ENCODE measurements around the gene PPTC7.
"Not testable (repeated sequence)": the region's sequence is repeated elsewhere in the genome, so short reads cannot be mapped to it uniquely, and the experiment has no call there.

The PPTC7 gene

DNA sequence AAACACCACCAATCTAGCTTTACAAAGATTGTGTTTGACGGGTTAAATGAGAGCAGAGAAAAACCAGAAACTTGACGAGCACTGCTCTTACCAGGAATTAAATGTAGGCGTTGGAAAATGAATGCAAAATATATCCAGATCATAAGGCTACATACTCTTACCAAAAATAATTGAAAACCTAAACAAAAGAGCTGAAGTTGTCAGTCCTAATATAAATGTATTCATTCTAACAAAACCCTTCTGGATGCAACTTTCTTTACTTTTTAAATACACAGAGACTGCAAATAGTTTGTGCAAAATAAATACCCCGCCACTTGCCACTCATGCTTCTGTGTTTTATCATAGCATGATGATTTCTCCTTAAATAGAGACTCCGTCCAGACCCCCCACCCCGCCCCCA is 48.3 kb downstream of the PPTC7 start:
- DNase-seq (ENCODE audit: low read depth) = no peak

DNA sequence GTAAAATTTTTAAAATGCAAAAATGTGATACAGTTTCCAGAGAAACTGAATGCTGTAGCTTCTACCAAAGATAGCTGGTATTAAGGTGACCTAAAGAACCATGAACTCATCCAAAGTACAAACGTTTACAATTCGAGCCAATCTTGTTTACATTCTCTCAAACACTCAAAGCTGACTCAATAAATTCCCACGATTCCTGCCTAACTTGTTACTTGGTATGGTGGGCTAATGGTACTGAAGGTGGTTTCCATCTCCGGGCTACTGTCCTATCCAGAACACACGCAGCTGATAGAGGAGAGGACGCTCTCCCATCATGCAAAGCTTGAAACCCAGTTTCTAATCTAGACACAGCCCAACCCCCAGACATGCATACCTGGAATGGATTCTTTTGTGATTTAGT is 49.5 kb downstream of the PPTC7 start:
- no peak for DNase-seq (ENCODE audit: low read depth)

DNA sequence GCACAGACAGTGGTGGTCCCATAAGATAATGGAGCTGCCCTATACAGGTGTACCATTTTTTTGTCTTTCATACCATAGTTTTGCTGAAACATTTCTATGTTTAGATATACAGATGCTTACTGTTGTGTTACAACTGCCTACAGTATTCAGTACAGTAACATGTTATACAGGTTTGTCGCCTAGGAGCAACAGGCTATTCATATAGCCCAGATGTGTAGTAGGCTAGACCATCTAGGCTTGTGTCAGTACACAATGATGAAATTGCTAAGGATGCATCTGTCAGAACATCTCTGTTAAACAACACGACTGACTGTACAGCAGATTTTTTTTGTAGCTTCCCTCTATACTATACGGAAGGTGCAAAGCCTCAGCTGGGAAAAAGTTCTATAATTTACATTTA is 50.5 kb downstream of the PPTC7 start:
- no peak for DNase-seq (ENCODE audit: low read depth)

DNA sequence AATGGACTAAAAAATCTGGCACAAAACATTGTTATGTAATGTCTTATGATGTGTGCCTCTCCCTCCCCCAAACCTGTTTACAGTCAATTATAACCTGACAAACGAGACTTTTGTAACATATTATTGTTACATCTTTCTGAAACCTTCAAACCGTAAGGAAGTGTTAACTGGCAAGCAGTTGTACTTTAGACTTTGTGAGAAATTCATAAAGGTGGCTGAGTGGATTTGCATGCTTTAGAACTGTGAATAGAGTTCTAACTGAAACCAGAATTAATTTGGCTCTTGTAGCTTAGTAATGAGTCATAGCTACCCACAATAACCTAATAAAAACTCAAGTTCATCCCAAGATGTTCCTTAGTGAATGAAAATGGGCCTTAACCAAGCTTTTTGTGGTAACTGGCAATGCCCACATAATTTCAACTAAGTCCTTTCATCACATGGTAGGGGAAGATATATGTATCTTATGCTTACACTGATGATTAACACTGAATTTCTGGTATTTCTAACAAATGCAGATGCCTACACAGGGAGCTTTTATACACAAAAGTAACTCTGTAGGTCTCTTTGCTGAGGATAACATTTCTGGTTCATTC is 51.3 kb downstream of the PPTC7 start:
- no peak for DNase-seq (ENCODE audit: low read depth)

- no peak for DNase-seq (ENCODE audit: low read depth)
Observed at GRCh38 chr12:110530511-110530910, 52.6 kb downstream of the PPTC7 start.

DNA sequence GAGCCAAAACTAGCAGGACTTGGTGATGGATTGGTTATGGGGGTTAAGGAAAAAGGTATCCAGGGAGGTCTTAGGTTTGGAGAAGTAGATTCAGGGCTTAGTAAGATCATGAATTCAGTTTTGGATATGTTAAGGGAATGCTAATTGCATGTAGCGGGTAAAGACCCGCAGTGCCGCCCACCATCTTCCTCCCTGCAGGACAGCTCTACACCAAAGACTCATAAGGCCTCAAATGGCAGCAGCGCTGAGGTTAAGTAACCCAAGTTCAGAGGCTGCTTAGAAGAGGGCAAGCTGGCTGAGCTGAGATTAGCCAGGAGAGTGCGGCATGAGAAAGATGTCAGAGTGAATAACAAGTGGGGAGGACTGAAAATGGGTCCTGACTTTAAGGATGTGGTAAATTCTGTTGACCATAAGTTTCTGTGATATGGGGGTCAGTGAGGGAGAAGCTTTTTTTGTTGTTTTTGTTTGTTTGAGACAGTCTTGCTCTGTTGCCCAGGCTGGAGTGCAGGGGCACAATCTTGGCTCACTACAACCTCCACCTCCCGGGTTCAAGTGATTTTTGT is 54.8 kb downstream of the PPTC7 start:
- no peak for DNase-seq (ENCODE audit: low read depth)

- not testable (repeated sequence) for DNase-seq (ENCODE audit: low read depth)
Observed at GRCh38 chr12:110520876-110521712, 62.0 kb downstream of the PPTC7 start.

- not testable (repeated sequence) for DNase-seq (ENCODE audit: low read depth)
Observed at GRCh38 chr12:110518014-110518413, 65.1 kb downstream of the PPTC7 start.

DNA sequence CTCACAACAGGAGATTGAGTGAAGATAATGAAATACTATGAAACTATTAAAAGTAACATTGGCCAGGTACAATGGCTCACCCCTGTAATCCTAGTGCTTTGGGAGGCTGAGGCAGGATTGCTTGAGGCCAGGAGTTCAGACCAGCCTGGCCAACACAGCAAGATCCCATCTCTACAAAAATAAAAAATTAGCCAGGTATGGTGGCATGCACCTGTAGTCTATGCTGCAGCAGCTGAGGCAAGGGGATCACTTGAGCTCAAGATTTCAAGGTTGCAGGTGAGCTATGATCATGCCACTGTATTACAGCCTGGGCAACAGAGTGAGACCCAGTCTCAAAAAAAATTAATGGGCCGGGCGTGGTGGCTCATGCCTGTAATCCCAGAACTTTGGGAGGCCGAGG is 66.1 kb downstream of the PPTC7 start:
- DNase-seq (ENCODE audit: low read depth) = no peak

GRCh38 chr12:110514363-110514762 is 68.8 kb downstream of the PPTC7 start:
- DNase-seq (ENCODE audit: low read depth) = no peak

- no peak for DNase-seq (ENCODE audit: low read depth)
Observed at GRCh38 chr12:110513842-110514241, 69.3 kb downstream of the PPTC7 start.

- no peak for DNase-seq (ENCODE audit: low read depth)
Observed at GRCh38 chr12:110508071-110508586, 75.0 kb downstream of the PPTC7 start.

GRCh38 chr12:110505332-110505731 is 77.8 kb downstream of the PPTC7 start:
- DNase-seq (ENCODE audit: low read depth) = no peak

GRCh38 chr12:110503432-110503831 is 79.7 kb downstream of the PPTC7 start:
- no peak for DNase-seq (ENCODE audit: low read depth)

DNA sequence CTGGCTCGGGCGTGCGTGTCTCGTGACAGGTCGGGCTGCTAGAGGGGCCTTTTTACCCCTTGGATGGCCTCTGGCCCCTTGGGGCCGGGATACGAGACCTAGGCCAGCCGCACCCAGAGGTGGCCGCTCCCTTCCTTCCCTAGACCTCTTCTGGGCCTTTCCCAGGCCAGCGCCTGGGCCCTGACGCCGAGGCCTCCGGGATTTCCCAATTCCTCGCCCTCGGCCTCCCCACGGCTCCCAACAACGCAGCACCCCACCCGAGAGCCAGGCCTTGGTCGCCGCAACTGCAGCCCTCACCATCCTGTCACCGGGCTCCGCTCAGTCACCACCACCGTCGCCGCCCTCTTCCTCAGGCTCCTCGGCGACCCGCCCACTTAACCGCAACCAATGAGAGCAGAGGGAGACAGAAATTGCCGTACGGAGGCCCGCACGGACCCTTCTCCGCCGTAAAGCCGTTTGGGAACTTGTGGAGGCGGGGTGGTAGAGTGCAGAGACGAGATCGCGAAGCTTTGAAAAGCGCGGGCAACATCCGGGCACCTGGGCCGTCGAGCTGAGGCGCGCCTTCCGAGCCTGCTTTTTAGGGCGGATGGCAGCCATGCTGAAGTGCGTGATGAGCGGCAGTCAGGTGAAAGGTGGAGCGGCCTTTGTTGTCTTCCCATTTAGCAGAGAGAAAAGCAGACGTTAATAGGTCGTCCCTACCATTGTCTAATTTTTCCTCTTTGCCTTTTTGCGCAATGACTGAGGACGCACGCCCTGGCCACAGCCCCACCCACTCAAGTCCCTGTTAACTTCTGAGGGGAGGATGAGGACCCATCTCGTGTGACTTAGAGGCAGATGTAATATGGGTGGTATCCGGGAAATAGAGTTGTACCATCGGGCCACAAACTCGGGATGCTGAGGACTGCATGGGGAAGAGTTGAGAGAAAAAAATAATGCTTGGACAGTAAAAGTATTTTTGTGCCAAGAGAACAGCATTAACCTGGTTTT is 81.1 kb downstream of the PPTC7 start, which contains the start of the genes RAD9B and VPS29:
TSS of gene RAD9B (plus strand) at position 580 of the 987 bp plus-strand sequence. CDS start at position 587, 7 bp downstream.
TSS of gene VPS29 (minus strand) at position 360 of the 987 bp plus-strand sequence. CDS start at position 300, 60 bp downstream.
- DNase-seq (ENCODE audit: low read depth) = peak; percentile 94

DNA sequence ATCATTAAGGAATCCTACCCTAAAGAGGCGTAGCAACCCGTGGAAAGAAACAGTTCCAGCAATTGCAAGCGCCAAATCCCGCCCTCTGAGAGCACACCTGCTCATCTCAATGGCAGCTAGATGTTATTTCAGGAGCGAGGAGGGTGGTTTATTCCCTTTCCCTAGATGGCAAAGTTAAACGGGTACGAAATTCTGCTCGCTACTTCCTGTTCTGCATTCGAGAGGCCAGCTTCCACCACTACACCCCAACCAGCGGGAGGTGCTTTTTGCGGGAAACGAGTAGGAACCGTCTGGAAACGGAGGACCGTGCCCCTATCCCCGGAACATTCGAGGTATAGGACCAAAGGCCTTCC is 81.7 kb downstream of the PPTC7 start:
- peak; percentile 8 for DNase-seq (ENCODE audit: low read depth)

DNA sequence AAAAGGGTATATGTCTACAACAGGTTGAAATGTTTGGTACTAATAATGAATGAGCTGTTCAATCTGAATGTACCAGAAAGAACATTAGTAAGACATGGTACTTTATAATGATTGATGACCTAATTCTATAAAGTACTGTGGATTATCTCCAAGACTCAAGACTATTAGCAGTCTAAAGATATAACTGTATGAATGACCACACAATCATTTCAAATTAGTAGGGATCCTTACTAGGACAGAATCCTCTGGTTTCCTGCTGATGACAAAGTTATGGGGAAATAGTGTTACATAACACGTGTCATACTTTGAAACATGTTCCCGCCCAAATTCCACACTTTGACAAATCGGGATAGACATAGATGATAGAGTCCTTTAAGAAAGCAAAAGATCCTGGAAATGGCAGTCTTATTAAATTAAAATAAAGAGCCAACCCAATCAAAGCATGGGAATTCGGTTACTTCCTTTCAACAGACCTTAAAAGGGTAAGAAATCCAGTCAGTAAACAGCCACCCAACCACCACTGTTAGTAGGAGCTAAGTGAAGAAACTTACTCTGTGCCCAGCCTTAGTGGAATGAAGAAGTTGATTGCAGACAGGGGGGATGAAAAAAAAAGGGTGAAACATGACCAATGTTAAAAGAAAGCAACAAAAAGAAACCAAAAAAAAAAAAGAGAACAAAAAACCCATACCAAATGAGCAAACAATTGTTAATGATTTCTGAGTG is 84.0 kb downstream of the PPTC7 start:
- DNase-seq (ENCODE audit: low read depth) = no peak
